CD4-positive, alpha-beta T cell treated with Interleukin-17A for 4 hours (primary cell): Measurements from ENCODE around the gene CEP72.

Experiments used
- DNase-seq: peaks from one replicate; pipeline ENCODE4 v3.0.0-alpha.2; 2020; ENCODE audit warnings: mixed read lengths

CEP72 gene

GRCh38 chr5:639584-640213 is 27.6 kb downstream of the CEP72 start:
- DNase-seq = no peak

GRCh38 chr5:640461-641330 is 28.6 kb downstream of the CEP72 start:
- no peak for DNase-seq

GRCh38 chr5:641331-641765 is 29.2 kb downstream of the CEP72 start:
- no peak for DNase-seq

GRCh38 chr5:642481-642880 is 30.3 kb downstream of the CEP72 start:
- DNase-seq = no peak

GRCh38 chr5:643351-643801 is 31.2 kb downstream of the CEP72 start:
- DNase-seq = no peak

- no peak for DNase-seq
Observed at GRCh38 chr5:643811-644271, 31.7 kb downstream of the CEP72 start.

GRCh38 chr5:644509-644908 is 32.4 kb downstream of the CEP72 start:
- no peak for DNase-seq

GRCh38 chr5:644971-645370 is 32.8 kb downstream of the CEP72 start:
- DNase-seq = no peak

GRCh38 chr5:645421-645820 is 33.3 kb downstream of the CEP72 start:
- no peak for DNase-seq

GRCh38 chr5:646396-647201 is 34.5 kb downstream of the CEP72 start:
- no peak for DNase-seq

- DNase-seq = no peak
Observed at GRCh38 chr5:647311-647710, 35.2 kb downstream of the CEP72 start.

- no peak for DNase-seq
Observed at GRCh38 chr5:647727-648126, 35.6 kb downstream of the CEP72 start.

- DNase-seq = no peak
Observed at GRCh38 chr5:651296-652022, 39.3 kb downstream of the CEP72 start.

GRCh38 chr5:652023-652515 is 39.9 kb downstream of the CEP72 start:
- no peak for DNase-seq

- DNase-seq = no peak
Observed at GRCh38 chr5:652773-653350, 40.7 kb downstream of the CEP72 start.

GRCh38 chr5:654071-654778 is 42.1 kb downstream of the CEP72 start:
- DNase-seq = no peak

GRCh38 chr5:655406-655805 is 43.3 kb downstream of the CEP72 start:
- DNase-seq = no peak

- DNase-seq = no peak
Observed at GRCh38 chr5:657570-657969, 45.4 kb downstream of the CEP72 start.

GRCh38 chr5:658103-658502 is 46.0 kb downstream of the CEP72 start:
- no peak for DNase-seq

- no peak for DNase-seq
Observed at GRCh38 chr5:659496-660263, 47.5 kb downstream of the CEP72 start.
